Type B pancreatic cell (in vitro differentiated cells): ENCODE measurements around the gene TINAG. TPM values are rescaled to one million over a fixed set of nuclear protein-coding genes. Genes with fewer than 3 reads are reported as not detected.

Experiments used
- DNase-seq: peaks from one replicate; pipeline ENCODE4 v3.0.0; 2021; ENCODE audit warnings: mixed read lengths; ENCODE audit not compliant: unreplicated experiment; ENCODE audit errors: extremely low spot score
- H3K27ac Mint-ChIP-seq: 2 replicates; pipeline ENCODE4 v1.8.0; 2021; ENCODE audit warnings: mild to moderate bottlenecking, mixed read lengths
- H3K27me3 Mint-ChIP-seq: 2 replicates; pipeline ENCODE4 v1.8.0; 2021; ENCODE audit warnings: mixed read lengths
- H3K36me3 Mint-ChIP-seq: 2 replicates; pipeline ENCODE4 v1.8.0; 2021; ENCODE audit warnings: mixed read lengths
- H3K4me1 Mint-ChIP-seq: one replicate; pipeline ENCODE4 v1.8.0; 2021; ENCODE audit warnings: mixed read lengths; ENCODE audit not compliant: unreplicated experiment
- H3K4me3 Mint-ChIP-seq: 2 replicates; pipeline ENCODE4 v1.8.0; 2021; ENCODE audit warnings: mild to moderate bottlenecking, mixed read lengths
- H3K9me3 Mint-ChIP-seq: 2 replicates; pipeline ENCODE4 v1.8.0; 2021; ENCODE audit warnings: mixed read lengths
- CTCF ChIP-seq: fragments of 200-600 bp; sonication (generic); conservative IDR thresholded peaks from 2 replicates; pipeline ENCODE4 v1.5.0; 2021; ENCODE audit warnings: antibody characterized with exemption, mild to moderate bottlenecking
- long read RNA-seq: library from polyadenylated mRNA; unstranded; transcript quantifications from one replicate; pipeline ENCODE4 v2.0.0, GENCODE V29; 2020
- total RNA-seq: library from RNA; stranded (reverse); gene quantifications from 2 replicates; pipeline ENCODE4 v1.2.1, GENCODE V29; 2021; ENCODE audit warnings: low replicate concordance

Gene TINAG, protein sequence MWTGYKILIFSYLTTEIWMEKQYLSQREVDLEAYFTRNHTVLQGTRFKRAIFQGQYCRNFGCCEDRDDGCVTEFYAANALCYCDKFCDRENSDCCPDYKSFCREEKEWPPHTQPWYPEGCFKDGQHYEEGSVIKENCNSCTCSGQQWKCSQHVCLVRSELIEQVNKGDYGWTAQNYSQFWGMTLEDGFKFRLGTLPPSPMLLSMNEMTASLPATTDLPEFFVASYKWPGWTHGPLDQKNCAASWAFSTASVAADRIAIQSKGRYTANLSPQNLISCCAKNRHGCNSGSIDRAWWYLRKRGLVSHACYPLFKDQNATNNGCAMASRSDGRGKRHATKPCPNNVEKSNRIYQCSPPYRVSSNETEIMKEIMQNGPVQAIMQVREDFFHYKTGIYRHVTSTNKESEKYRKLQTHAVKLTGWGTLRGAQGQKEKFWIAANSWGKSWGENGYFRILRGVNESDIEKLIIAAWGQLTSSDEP
- total RNA-seq: 0.33 TPM in 1 of 2 replicates, not detected in the other
- long read RNA-seq: 0 reads

- Mint-ChIP-seq H3K36me3 (no peaks in the 10 kb centered on the region), H3K9me3 (no peaks in the 10 kb centered on the region), H3K27ac (no peak within 1 kb of the TSS), H3K4me3 (no peak within 1 kb of the TSS), H3K4me1 (no peaks in the 10 kb centered on the region), H3K27me3 (peaks cover 5% of the 10 kb centered on the region)
- no peak for TF ChIP-seq CTCF
- DNase-seq: no peak
Measured at GRCh38 chr6:54308289-54308985, at the start of gene TINAG. Gene TINAG (plus strand): TSS chr6:54308441. CDS start chr6:54308551, 110 bp downstream.

DNA sequence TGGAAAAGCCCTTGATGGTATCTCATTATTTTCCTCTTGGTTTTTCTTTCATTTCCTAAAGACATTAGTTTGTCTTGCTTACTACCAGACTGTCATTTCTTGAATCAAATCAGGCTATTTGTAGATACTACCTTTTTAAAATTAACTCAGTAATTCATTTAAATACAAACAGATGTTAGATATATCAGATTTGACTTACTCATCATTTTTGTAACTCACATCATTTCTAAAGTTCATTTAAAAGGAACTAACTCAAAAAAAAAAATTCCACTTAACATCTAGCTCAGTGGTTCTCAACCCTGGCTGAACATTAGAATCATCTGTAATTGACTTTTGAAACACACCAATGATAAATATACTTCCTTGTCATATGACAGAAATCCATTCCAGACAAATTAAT is 48.2 kb upstream of the TINAG start:
- H3K4me1 Mint-ChIP-seq: no peaks in the 10 kb centered on the region
- no peak overlapping the region for H3K4me3 Mint-ChIP-seq
- no peaks in the 10 kb centered on the region for H3K27me3 Mint-ChIP-seq
- TF ChIP-seq CTCF: no peak
- no peak overlapping the region for H3K27ac Mint-ChIP-seq
- H3K36me3 Mint-ChIP-seq: no peaks in the 10 kb centered on the region
- H3K9me3 Mint-ChIP-seq: no peaks in the 10 kb centered on the region
- DNase-seq: no peak

GRCh38 chr6:54262499-54262898 is 45.7 kb upstream of the TINAG start:
- Mint-ChIP-seq H3K9me3 (no peaks in the 10 kb centered on the region), H3K27ac (no peak overlapping the region), H3K4me3 (no peak overlapping the region), H3K4me1 (no peaks in the 10 kb centered on the region), H3K36me3 (no peaks in the 10 kb centered on the region), H3K27me3 (no peaks in the 10 kb centered on the region)
- DNase-seq: no peak
- TF ChIP-seq CTCF: no peak

GRCh38 chr6:54262971-54263370 is 45.3 kb upstream of the TINAG start:
- TF ChIP-seq CTCF: no peak
- Mint-ChIP-seq H3K4me1 (no peaks in the 10 kb centered on the region), H3K27me3 (peaks cover 4% of the 10 kb centered on the region), H3K27ac (no peak overlapping the region), H3K4me3 (no peak overlapping the region), H3K9me3 (no peaks in the 10 kb centered on the region), H3K36me3 (no peaks in the 10 kb centered on the region)
- no peak for DNase-seq

GRCh38 chr6:54264581-54265272 is 43.5 kb upstream of the TINAG start:
- Mint-ChIP-seq H3K27ac (no peak overlapping the region), H3K27me3 (peaks cover 7% of the 10 kb centered on the region), H3K4me1 (no peaks in the 10 kb centered on the region), H3K4me3 (no peak overlapping the region), H3K36me3 (no peaks in the 10 kb centered on the region), H3K9me3 (no peaks in the 10 kb centered on the region)
- no peak for DNase-seq
- TF ChIP-seq CTCF: no peak
